ENCODE data around the gene BBS9. TPM values are rescaled to one million over a fixed set of nuclear protein-coding genes. Genes with fewer than 3 reads are reported as not detected.

The BBS9 gene
- total and polyA plus RNA-seq, 9 of the 15 experiments (the other 6 are each of a cell fraction or from before 2014, with no cell fraction given), result 0.77 to 3.3 (median 2.4) TPM

- TF ChIP-seq ZNF592 (IDR thresholded peaks at IDR 0.05), result peak; percentile 67; the same call in 1 of the 2 replicates
- TF ChIP-seq FOXA3 (CRISPR knock-in tag; conservative IDR thresholded peaks at IDR 0.05 in 1 of 2, IDR thresholded peaks at IDR 0.05 in 1 of 2), result no peak
- TF ChIP-seq NONO (IDR thresholded peaks at IDR 0.05; ENCODE audit: low read depth in 2 of 2, low read length in 1 of 2), result peak; percentile 50 to 91; a peak in 1 of 4 replicates
- no peak for TF ChIP-seq MBD2 (IDR thresholded peaks at IDR 0.05; ENCODE audit: borderline replicate concordance, low read depth)
- no peak for TF ChIP-seq ATF7 (IDR thresholded peaks at IDR 0.05)
- peak; percentile 88; the same call in 1 of the 2 replicates for TF ChIP-seq ZBTB7A (IDR thresholded peaks at IDR 0.05; ENCODE audit: borderline replicate concordance, control insufficient read depth, low read depth, low read length)
- no peak for TF ChIP-seq ARID3B (CRISPR knock-in tag; IDR thresholded peaks at IDR 0.05; ENCODE audit: borderline replicate concordance)
- 0 out of 2 replicates have a peak, but pooled peaks have one; percentile 12 for TF ChIP-seq JUN (IDR thresholded peaks at IDR 0.05; ENCODE audit: borderline replicate concordance, low read depth, low read length)
- 0 out of 2 replicates have a peak, but pooled peaks have one; percentile 50 for TF ChIP-seq JUN (CRISPR knock-in tag; IDR thresholded peaks at IDR 0.05; ENCODE audit: borderline replicate concordance)
- peak; percentile 96 for TF ChIP-seq GABPA (tag; conservative IDR thresholded peaks at IDR 0.05; ENCODE audit: low read depth)
- TF ChIP-seq SMAD2 (IDR thresholded peaks at IDR 0.05; ENCODE audit: low read depth, low read length), result no peak
- TF ChIP-seq HIVEP1 (CRISPR knock-in tag; IDR thresholded peaks at IDR 0.05), result no peak
- TF ChIP-seq NR2C2 (CRISPR knock-in tag; IDR thresholded peaks at IDR 0.05), result no peak
- TF ChIP-seq NR2C2 (tag; IDR thresholded peaks at IDR 0.05), result peak; percentile 27; the same call in 1 of the 2 replicates
- no peak for TF ChIP-seq ZNF551 (CRISPR knock-in tag; IDR thresholded peaks at IDR 0.05)
- TF ChIP-seq TCF7L2 (IDR thresholded peaks at IDR 0.05; ENCODE audit: low read depth, low read length), result no peak
- peak; percentile 75 for TF ChIP-seq CTBP1 (IDR thresholded peaks at IDR 0.05; ENCODE audit: borderline replicate concordance)
- TF ChIP-seq CLOCK (CRISPR knock-in tag; IDR thresholded peaks at IDR 0.05; ENCODE audit: borderline replicate concordance), result no peak
- TF ChIP-seq ETV5 (CRISPR knock-in tag; IDR thresholded peaks at IDR 0.05; ENCODE audit: low read depth), result 0 out of 2 replicates have a peak, but pooled peaks have one; percentile 22
These were observed 20.2 kb upstream of the BBS9 start, which contains the start of gene RP9 (continued) for GRCh38 chr7:33109005-33109757.

All from K562 (cell line).